ENCODE data around the gene WFDC5. TPM values are rescaled to one million over a fixed set of nuclear protein-coding genes. Genes with fewer than 3 reads are reported as not detected.
"Not testable (repeated sequence)": the region's sequence is repeated elsewhere in the genome, so short reads cannot be mapped to it uniquely, and the experiment has no call there.

The WFDC5 gene
- total RNA-seq = under 1 TPM in 1 of 2 experiments, not detected in 1; 0.23 TPM

- DNase-seq = peak; percentile 39
- Mint-ChIP-seq H3K27me3 (peaks cover 14% of the 10 kb centered on the region), H3K36me3 (no peaks in the 10 kb centered on the region), H3K27ac (no peak within 1 kb of the TSS), H3K4me3 (no peak within 1 kb of the TSS), H3K4me1 (peaks cover 8% of the 10 kb centered on the region), H3K9me3 (no peaks in the 10 kb centered on the region)
Observed at GRCh38 chr20:45114465-45115385, at the start of gene WFDC5. Gene WFDC5 (minus strand): TSS chr20:45115174. CDS start chr20:45115083, 91 bp downstream.

DNA sequence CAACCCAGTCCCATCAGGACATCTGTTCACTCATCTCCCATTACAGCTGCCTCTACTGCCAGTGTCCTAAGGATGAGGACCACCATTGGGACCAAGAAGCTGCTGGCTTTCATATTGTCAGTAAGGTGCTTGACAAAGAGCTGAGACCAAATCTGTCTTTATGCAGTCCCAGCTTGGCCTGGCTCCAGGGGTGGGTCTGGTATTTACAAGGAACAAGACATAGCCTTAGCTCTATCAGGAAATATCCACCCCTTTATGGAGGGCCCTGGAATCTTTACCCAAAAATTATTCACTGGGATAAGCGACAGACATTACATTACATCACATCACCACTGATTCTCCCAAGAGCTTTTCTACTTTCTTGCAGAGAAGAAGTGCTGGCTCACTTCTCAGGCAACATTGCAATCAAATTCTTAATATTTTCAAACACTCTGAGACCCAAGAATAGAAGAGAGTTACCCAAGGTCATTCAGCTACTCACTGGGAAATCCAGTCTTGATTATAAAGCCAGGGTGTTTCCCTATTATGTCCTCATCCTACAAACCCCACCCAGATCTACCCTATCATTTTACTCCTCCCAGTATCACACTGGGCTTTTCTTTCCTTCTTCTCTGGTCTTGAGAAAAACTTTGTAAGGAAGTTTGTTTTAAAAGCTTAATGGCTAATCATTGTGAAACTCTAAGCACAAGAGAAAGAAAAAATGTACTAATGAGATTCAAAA, 48.3 kb upstream of the WFDC5 start:
- H3K4me1 Mint-ChIP-seq = no peaks in the 10 kb centered on the region
- peaks cover 62% of the 10 kb centered on the region for H3K27me3 Mint-ChIP-seq
- no peak overlapping the region for H3K27ac Mint-ChIP-seq
- no peak overlapping the region for H3K4me3 Mint-ChIP-seq
- H3K9me3 Mint-ChIP-seq = peaks cover 28% of the 10 kb centered on the region
- peaks cover 2% of the 10 kb centered on the region for H3K36me3 Mint-ChIP-seq
- DNase-seq = no peak

- DNase-seq = no peak
- Mint-ChIP-seq H3K4me1 (no peaks in the 10 kb centered on the region), H3K27ac (no peak overlapping the region), H3K27me3 (peaks cover 35% of the 10 kb centered on the region), H3K36me3 (peaks cover 2% of the 10 kb centered on the region), H3K9me3 (peaks cover 20% of the 10 kb centered on the region), H3K4me3 (no peak overlapping the region)
Observed at GRCh38 chr20:45157962-45158361, 43.0 kb upstream of the WFDC5 start.

DNA sequence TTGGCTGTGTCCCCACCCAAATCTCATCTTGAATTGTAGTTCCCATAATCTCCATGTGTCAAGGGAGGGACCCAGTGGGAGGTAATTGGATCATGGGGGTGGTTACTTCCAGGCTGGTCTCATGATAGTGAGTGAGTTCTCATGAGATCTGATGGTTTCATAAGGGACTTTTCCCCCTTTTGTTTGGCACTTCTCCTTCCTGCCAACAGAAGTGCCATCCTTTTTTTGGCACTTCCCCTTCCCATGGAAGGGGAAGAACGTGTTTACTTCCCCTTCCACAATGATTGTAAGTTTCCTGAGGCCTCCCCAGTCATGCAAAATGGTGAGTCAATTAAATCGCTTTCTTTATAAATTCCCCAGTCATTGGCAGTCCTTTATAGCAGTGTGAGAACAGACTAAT, 41.7 kb upstream of the WFDC5 start:
- DNase-seq = no peak
- Mint-ChIP-seq H3K4me3 (no peak overlapping the region), H3K9me3 (peaks cover 15% of the 10 kb centered on the region), H3K27me3 (peaks cover 22% of the 10 kb centered on the region), H3K27ac (no peak overlapping the region), H3K4me1 (no peaks in the 10 kb centered on the region), H3K36me3 (peaks cover 2% of the 10 kb centered on the region)

- not testable (repeated sequence) for DNase-seq, H3K4me1 Mint-ChIP-seq, H3K36me3 Mint-ChIP-seq, H3K4me3 Mint-ChIP-seq, H3K27ac Mint-ChIP-seq
- peaks cover 21% of the 10 kb centered on the region for H3K27me3 Mint-ChIP-seq
- peaks cover 13% of the 10 kb centered on the region for H3K9me3 Mint-ChIP-seq
Observed at GRCh38 chr20:45154794-45155193, 39.8 kb upstream of the WFDC5 start.

- no peak overlapping the region for H3K27ac Mint-ChIP-seq
- H3K27me3 Mint-ChIP-seq = peaks cover 21% of the 10 kb centered on the region
- no peak for DNase-seq
- peaks cover 2% of the 10 kb centered on the region for H3K36me3 Mint-ChIP-seq
- H3K4me3 Mint-ChIP-seq = no peak overlapping the region
- H3K4me1 Mint-ChIP-seq = no peaks in the 10 kb centered on the region
- peaks cover 10% of the 10 kb centered on the region for H3K9me3 Mint-ChIP-seq
Observed at GRCh38 chr20:45154183-45154582, 39.2 kb upstream of the WFDC5 start.

DNA sequence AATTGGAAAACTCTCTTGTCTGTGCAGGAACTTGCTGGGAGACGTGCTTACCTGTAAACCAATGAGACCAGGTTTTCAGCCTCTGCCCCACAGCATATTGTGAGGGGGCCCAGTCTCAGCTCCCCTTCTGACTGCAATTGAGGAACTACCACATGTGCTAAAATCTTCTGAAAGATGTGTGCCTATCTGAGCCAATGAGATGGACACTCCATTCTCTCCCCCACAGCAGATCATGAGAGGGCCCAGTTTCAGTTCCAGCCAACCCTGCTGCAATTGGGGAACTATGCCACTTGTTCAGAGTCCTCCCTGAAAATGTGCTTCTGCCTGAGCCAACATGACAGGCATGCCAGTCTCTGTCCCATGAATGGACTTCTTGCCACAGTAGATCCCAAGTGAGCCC, 38.8 kb upstream of the WFDC5 start:
- H3K27ac Mint-ChIP-seq = no peak overlapping the region
- peaks cover 18% of the 10 kb centered on the region for H3K27me3 Mint-ChIP-seq
- peaks cover 6% of the 10 kb centered on the region for H3K9me3 Mint-ChIP-seq
- H3K4me3 Mint-ChIP-seq = no peak overlapping the region
- H3K4me1 Mint-ChIP-seq = no peaks in the 10 kb centered on the region
- no peaks in the 10 kb centered on the region for H3K36me3 Mint-ChIP-seq
- DNase-seq = no peak

- Mint-ChIP-seq H3K27me3 (peaks cover 18% of the 10 kb centered on the region), H3K4me1 (no peaks in the 10 kb centered on the region)
Observed at GRCh38 chr20:45153147-45153546, 38.2 kb upstream of the WFDC5 start.

DNA sequence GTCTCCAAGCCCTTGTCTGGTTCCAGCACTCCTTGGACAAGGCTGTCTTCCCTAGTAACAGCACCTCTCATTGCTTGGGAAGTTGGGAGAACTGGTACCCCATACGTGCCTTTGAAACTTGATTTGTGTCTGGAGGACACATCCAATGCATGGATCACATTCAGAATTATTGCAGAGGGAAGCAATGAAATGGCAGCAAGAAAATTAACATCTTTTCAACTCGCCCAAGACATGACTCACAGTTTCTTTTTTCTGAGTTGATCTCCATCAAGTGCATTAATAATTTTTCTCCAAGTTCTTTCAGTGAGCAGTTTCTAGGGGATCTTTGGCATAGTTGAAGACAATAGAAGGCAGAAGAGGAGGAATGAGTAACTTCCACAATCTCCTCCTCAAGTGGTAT, 37.4 kb upstream of the WFDC5 start:
- no peak for DNase-seq
- Mint-ChIP-seq H3K27me3 (peaks cover 18% of the 10 kb centered on the region), H3K4me3 (no peak overlapping the region), H3K9me3 (no peaks in the 10 kb centered on the region), H3K4me1 (no peaks in the 10 kb centered on the region), H3K27ac (no peak overlapping the region), H3K36me3 (no peaks in the 10 kb centered on the region)

More at GRCh38 chr20:45153147-45153546, 38.2 kb upstream of the WFDC5 start:
- no peak overlapping the region for H3K4me3 Mint-ChIP-seq
- DNase-seq = no peak
- no peak overlapping the region for H3K27ac Mint-ChIP-seq
- H3K9me3 Mint-ChIP-seq = no peaks in the 10 kb centered on the region
- H3K36me3 Mint-ChIP-seq = no peaks in the 10 kb centered on the region

DNA sequence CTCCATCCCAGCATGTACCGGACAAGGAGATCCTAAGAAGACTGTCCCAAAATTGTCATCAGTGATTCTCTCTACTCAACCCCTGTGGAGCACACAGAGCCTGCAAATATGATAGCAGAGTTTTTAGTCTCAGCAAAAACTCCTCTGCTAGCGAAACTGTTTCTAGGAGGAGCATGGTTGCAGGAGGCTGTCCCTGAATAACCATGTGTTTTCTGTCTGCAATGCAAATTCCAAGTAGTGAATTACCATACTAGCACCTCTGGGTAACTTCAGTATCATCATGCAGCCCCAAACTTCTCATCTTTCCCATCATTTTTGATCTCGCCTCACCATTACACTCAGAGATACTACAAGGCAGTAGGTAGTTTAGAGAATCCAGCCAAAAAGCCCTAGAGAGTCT, 34.1 kb upstream of the WFDC5 start:
- Mint-ChIP-seq H3K4me1 (no peaks in the 10 kb centered on the region), H3K27me3 (peaks cover 27% of the 10 kb centered on the region)

GRCh38 chr20:45140836-45141235, 25.9 kb upstream of the WFDC5 start:
- H3K27me3 Mint-ChIP-seq = peaks cover 15% of the 10 kb centered on the region
- no peak for DNase-seq
- H3K27ac Mint-ChIP-seq = no peak overlapping the region
- no peaks in the 10 kb centered on the region for H3K4me1 Mint-ChIP-seq
- H3K9me3 Mint-ChIP-seq = no peaks in the 10 kb centered on the region
- H3K4me3 Mint-ChIP-seq = no peak overlapping the region
- H3K36me3 Mint-ChIP-seq = no peaks in the 10 kb centered on the region

More for the DNA sequence above, 34.1 kb upstream of the WFDC5 start:
- H3K4me3 Mint-ChIP-seq = no peak overlapping the region
- H3K9me3 Mint-ChIP-seq = no peaks in the 10 kb centered on the region
- DNase-seq = no peak
- H3K27ac Mint-ChIP-seq = no peak overlapping the region
- H3K36me3 Mint-ChIP-seq = no peaks in the 10 kb centered on the region

DNA sequence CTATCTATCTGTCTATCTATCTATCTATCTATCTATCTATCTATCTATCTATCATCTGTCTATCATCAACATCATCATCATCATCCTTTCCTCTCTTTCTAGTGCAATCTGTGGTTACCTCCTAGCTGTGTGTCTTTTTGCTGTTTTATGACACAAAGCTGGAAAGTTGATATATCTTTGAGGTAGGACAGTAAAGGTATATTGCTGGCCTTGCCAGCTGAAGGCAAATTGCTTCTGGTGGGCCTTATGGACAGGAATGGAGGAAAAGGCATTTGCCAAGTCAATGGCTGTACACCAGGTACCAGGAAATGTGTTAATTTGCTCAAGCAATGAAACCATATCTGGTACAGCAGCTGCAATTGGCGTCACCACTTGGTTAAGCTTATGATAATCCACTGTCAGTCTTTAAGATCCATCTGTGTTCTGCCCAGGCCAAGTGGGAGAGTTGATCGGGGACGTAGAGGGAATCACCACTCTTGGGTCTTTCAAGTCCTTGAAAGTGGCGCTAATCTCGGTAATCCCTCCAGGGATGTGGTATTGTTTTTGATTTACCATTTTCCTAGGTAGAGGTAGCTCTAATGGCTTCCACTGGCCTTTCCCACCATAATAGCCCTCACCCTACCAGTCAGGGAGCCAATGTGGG, 24.9 kb upstream of the WFDC5 start:
- H3K4me1 Mint-ChIP-seq, H3K9me3 Mint-ChIP-seq, DNase-seq, H3K4me3 Mint-ChIP-seq, H3K36me3 Mint-ChIP-seq, H3K27ac Mint-ChIP-seq: not testable (repeated sequence)
- H3K27me3 Mint-ChIP-seq = peaks cover 12% of the 10 kb centered on the region

DNA sequence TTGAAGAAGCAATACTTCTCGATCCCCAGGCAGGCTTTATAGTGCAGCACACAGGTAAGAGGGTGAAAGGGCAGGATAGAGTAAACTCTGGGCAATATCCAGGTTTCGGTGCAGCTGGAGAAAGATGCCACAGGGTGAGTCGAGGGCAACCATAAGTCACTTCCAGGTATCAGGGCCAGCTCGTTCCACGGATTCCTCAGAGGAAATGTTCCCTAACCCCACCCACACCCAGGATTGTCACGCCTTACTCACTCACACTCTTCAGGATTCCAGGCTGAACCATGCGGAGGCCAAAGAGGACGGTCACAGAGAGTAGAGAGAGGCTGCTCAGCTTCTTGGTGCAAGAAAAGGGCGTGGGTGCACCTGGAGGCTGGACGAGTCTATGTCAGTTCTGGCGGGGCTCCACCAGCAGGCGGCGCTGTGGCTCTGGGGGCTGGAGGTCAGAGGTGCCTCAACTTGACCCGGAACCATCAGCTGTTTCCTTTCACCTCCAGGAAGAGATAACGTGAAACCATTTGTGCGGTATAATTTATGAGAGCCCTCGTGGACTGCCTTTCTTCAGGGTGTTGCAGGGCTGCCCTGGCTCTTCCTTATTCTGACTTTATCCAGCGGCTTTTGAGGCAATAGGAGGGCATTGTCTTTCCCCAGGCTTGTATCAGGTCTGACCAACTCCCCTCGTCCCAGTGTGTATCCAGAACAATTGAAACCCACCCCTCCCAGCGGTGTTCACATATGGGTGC, 23.8 kb upstream of the WFDC5 start:
- Mint-ChIP-seq H3K9me3 (no peaks in the 10 kb centered on the region), H3K27me3 (peaks cover 11% of the 10 kb centered on the region), H3K4me3 (no peak overlapping the region), H3K36me3 (no peaks in the 10 kb centered on the region), H3K27ac (no peak overlapping the region), H3K4me1 (no peaks in the 10 kb centered on the region)
- peak; percentile 80 for DNase-seq

DNA sequence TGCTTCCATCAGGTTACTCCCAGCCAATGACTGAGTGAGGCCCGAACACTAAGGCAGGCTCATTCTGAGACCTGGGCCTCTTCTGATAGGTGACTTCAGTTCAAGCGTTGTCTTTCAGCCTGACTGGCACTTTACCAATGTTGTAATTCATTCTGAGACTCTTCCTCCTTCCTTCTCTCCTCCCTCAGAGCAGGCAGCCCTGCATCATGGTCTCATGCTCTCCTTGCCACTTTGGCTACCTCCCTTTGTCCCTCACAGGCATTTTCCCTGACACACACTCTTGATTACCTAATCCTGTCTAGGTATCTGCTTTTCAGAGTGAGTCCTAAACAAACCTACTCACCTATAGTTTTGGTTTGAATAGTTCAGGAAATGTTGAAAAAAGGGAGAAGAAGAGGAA, 21.9 kb upstream of the WFDC5 start:
- Mint-ChIP-seq H3K9me3 (no peaks in the 10 kb centered on the region), H3K4me1 (no peaks in the 10 kb centered on the region), H3K36me3 (no peaks in the 10 kb centered on the region), H3K27ac (no peak overlapping the region), H3K4me3 (no peak overlapping the region), H3K27me3 (peaks cover 20% of the 10 kb centered on the region)
- no peak for DNase-seq
